Measurements from ENCODE around the gene LRRC72.
A peak's percentile ranks its signal among the peaks of the same experiment; 100 is the strongest.

LRRC72 gene

GRCh38 chr7:16550671-16551070 is 24.0 kb downstream of the LRRC72 start:
- no peaks in the 10 kb centered on the region for H3K4me1 Mint-ChIP-seq (ENCODE audit: low read depth)
- H3K9me3 Mint-ChIP-seq (ENCODE audit: low read depth): no peaks in the 10 kb centered on the region
- H3K27me3 Mint-ChIP-seq: peaks cover 2% of the 10 kb centered on the region
- no peaks in the 10 kb centered on the region for H3K36me3 Mint-ChIP-seq
- no peak overlapping the region for H3K27ac Mint-ChIP-seq
- H3K4me3 Mint-ChIP-seq: no peak overlapping the region

- Mint-ChIP-seq H3K4me3 (no peak overlapping the region), H3K36me3 (no peaks in the 10 kb centered on the region), H3K27ac (no peak overlapping the region), H3K27me3 (no peaks in the 10 kb centered on the region), H3K4me1 (ENCODE audit: low read depth) (no peaks in the 10 kb centered on the region), H3K9me3 (ENCODE audit: low read depth) (no peaks in the 10 kb centered on the region)
These were observed 28.1 kb downstream of the LRRC72 start for GRCh38 chr7:16554518-16555236.

GRCh38 chr7:16556359-16556758 is 29.7 kb downstream of the LRRC72 start:
- no peaks in the 10 kb centered on the region for H3K9me3 Mint-ChIP-seq (ENCODE audit: low read depth)
- no peaks in the 10 kb centered on the region for H3K4me1 Mint-ChIP-seq (ENCODE audit: low read depth)
- H3K27ac Mint-ChIP-seq: no peak overlapping the region
- H3K36me3 Mint-ChIP-seq: no peaks in the 10 kb centered on the region
- H3K27me3 Mint-ChIP-seq: no peaks in the 10 kb centered on the region
- H3K4me3 Mint-ChIP-seq: no peak overlapping the region

GRCh38 chr7:16558761-16559302 is 32.2 kb downstream of the LRRC72 start:
- Mint-ChIP-seq H3K27ac (no peak overlapping the region), H3K4me1 (ENCODE audit: low read depth) (peaks cover 7% of the 10 kb centered on the region), H3K36me3 (no peaks in the 10 kb centered on the region), H3K27me3 (no peaks in the 10 kb centered on the region), H3K4me3 (no peak overlapping the region), H3K9me3 (ENCODE audit: low read depth) (no peaks in the 10 kb centered on the region)

GRCh38 chr7:16559497-16560179 is 33.0 kb downstream of the LRRC72 start:
- Mint-ChIP-seq H3K36me3 (no peaks in the 10 kb centered on the region), H3K27me3 (no peaks in the 10 kb centered on the region), H3K4me3 (no peak overlapping the region), H3K4me1 (ENCODE audit: low read depth) (peaks cover 15% of the 10 kb centered on the region), H3K27ac (no peak overlapping the region), H3K9me3 (ENCODE audit: low read depth) (no peaks in the 10 kb centered on the region)

GRCh38 chr7:16561943-16562342 is 35.3 kb downstream of the LRRC72 start:
- Mint-ChIP-seq H3K4me3 (no peak overlapping the region), H3K36me3 (no peaks in the 10 kb centered on the region), H3K27me3 (no peaks in the 10 kb centered on the region), H3K4me1 (ENCODE audit: low read depth) (peaks cover 18% of the 10 kb centered on the region), H3K9me3 (ENCODE audit: low read depth) (no peaks in the 10 kb centered on the region), H3K27ac (no peak overlapping the region)

- Mint-ChIP-seq H3K4me1 (ENCODE audit: low read depth) (peaks cover 18% of the 10 kb centered on the region), H3K36me3 (no peaks in the 10 kb centered on the region), H3K4me3 (no peak overlapping the region), H3K9me3 (ENCODE audit: low read depth) (no peaks in the 10 kb centered on the region), H3K27ac (no peak overlapping the region), H3K27me3 (no peaks in the 10 kb centered on the region)
These were observed 36.0 kb downstream of the LRRC72 start for GRCh38 chr7:16562456-16563220.

GRCh38 chr7:16563281-16564022 is 36.8 kb downstream of the LRRC72 start:
- H3K27ac Mint-ChIP-seq: peak overlapping the region; percentile 5
- H3K4me3 Mint-ChIP-seq: peak overlapping the region; percentile 77
- no peaks in the 10 kb centered on the region for H3K36me3 Mint-ChIP-seq
- H3K27me3 Mint-ChIP-seq: no peaks in the 10 kb centered on the region
- H3K9me3 Mint-ChIP-seq (ENCODE audit: low read depth): no peaks in the 10 kb centered on the region
- peaks cover 18% of the 10 kb centered on the region for H3K4me1 Mint-ChIP-seq (ENCODE audit: low read depth)

GRCh38 chr7:16564023-16564380 is 37.4 kb downstream of the LRRC72 start:
- no peaks in the 10 kb centered on the region for H3K9me3 Mint-ChIP-seq (ENCODE audit: low read depth)
- no peak overlapping the region for H3K27ac Mint-ChIP-seq
- peaks cover 18% of the 10 kb centered on the region for H3K4me1 Mint-ChIP-seq (ENCODE audit: low read depth)
- H3K27me3 Mint-ChIP-seq: no peaks in the 10 kb centered on the region
- no peak overlapping the region for H3K4me3 Mint-ChIP-seq
- no peaks in the 10 kb centered on the region for H3K36me3 Mint-ChIP-seq

GRCh38 chr7:16564909-16565426 is 38.3 kb downstream of the LRRC72 start:
- H3K4me3 Mint-ChIP-seq: peak overlapping the region; percentile 44
- H3K27me3 Mint-ChIP-seq: peaks cover under 1% of the 10 kb centered on the region
- peaks cover 18% of the 10 kb centered on the region for H3K4me1 Mint-ChIP-seq (ENCODE audit: low read depth)
- no peaks in the 10 kb centered on the region for H3K36me3 Mint-ChIP-seq
- no peaks in the 10 kb centered on the region for H3K9me3 Mint-ChIP-seq (ENCODE audit: low read depth)
- no peak overlapping the region for H3K27ac Mint-ChIP-seq

GRCh38 chr7:16571941-16572340 is 45.3 kb downstream of the LRRC72 start:
- no peak overlapping the region for H3K27ac Mint-ChIP-seq
- no peaks in the 10 kb centered on the region for H3K36me3 Mint-ChIP-seq
- no peak overlapping the region for H3K4me3 Mint-ChIP-seq
- H3K4me1 Mint-ChIP-seq (ENCODE audit: low read depth): no peaks in the 10 kb centered on the region
- H3K9me3 Mint-ChIP-seq (ENCODE audit: low read depth): no peaks in the 10 kb centered on the region
- H3K27me3 Mint-ChIP-seq: peaks cover 2% of the 10 kb centered on the region

- H3K4me1 Mint-ChIP-seq (ENCODE audit: low read depth): no peaks in the 10 kb centered on the region
- H3K4me3 Mint-ChIP-seq: no peak overlapping the region
- H3K36me3 Mint-ChIP-seq: no peaks in the 10 kb centered on the region
- H3K27ac Mint-ChIP-seq: no peak overlapping the region
- no peaks in the 10 kb centered on the region for H3K27me3 Mint-ChIP-seq
- no peaks in the 10 kb centered on the region for H3K9me3 Mint-ChIP-seq (ENCODE audit: low read depth)
These were observed 52.6 kb downstream of the LRRC72 start for GRCh38 chr7:16579216-16579615.

- H3K4me3 Mint-ChIP-seq: no peak overlapping the region
- no peaks in the 10 kb centered on the region for H3K36me3 Mint-ChIP-seq
- H3K4me1 Mint-ChIP-seq (ENCODE audit: low read depth): no peaks in the 10 kb centered on the region
- no peak overlapping the region for H3K27ac Mint-ChIP-seq
- no peaks in the 10 kb centered on the region for H3K9me3 Mint-ChIP-seq (ENCODE audit: low read depth)
- H3K27me3 Mint-ChIP-seq: peaks cover 1% of the 10 kb centered on the region
These were observed 54.7 kb downstream of the LRRC72 start for GRCh38 chr7:16581286-16581685.

- no peaks in the 10 kb centered on the region for H3K4me1 Mint-ChIP-seq (ENCODE audit: low read depth)
- no peaks in the 10 kb centered on the region for H3K9me3 Mint-ChIP-seq (ENCODE audit: low read depth)
- H3K4me3 Mint-ChIP-seq: no peak overlapping the region
- H3K27me3 Mint-ChIP-seq: peaks cover 1% of the 10 kb centered on the region
- no peaks in the 10 kb centered on the region for H3K36me3 Mint-ChIP-seq
- no peak overlapping the region for H3K27ac Mint-ChIP-seq
These were observed 57.2 kb downstream of the LRRC72 start for GRCh38 chr7:16583834-16584233.
